ENCODE data around the gene PDE6A. TPM values are rescaled to one million over a fixed set of nuclear protein-coding genes. Genes with fewer than 3 reads are reported as not detected.

Gene PDE6A
- total and polyA plus RNA-seq, 2 of the 13 experiments (the other 11 are each of a cell fraction or from before 2014, with no cell fraction given) = 0.01 TPM; not detected in 1

DNA sequence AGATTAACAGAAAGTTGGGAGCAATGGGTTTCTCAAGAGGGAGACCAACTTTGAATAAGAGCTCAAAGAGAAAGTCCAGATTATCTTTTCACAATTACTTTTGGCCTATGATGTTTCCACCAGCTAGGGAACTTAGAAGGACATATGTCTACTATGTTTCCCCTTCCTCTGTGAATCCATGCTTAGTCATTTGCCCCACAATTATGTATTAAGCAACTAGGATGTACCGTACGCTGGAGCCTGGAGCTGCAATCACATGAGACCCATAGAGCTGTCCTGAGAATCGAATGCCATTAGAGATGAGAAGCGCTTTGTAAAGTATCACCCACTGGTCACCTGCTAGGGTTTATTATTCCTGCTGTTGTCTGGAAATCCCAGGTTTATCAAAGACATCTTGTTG lies 78.8 kb downstream of the PDE6A start:
- no peaks in the 10 kb centered on the region for H4K20me1 ChIP-seq (ENCODE audit: insufficient read depth, low read length)
- ChIA-PET POLR2A (no interaction called here), CTCF (ENCODE audit: low intra/inter-chr PET ratio, low total read pairs) (no interaction called here)
- no peaks in the 10 kb centered on the region for H3K36me3 ChIP-seq (replicated peaks in 1 of 2; ENCODE audit: control insufficient read depth in 1 of 2, insufficient read depth in 2 of 2, low read length in 2 of 2)
- H2AFZ ChIP-seq (ENCODE audit: low read length) = no peak overlapping the region
- no peak overlapping the region for H3K4me2 ChIP-seq (ENCODE audit: low read depth, low read length)
- no peak for ATAC-seq
- no peaks in the 10 kb centered on the region; a peak in 1 of 5 replicates for H3K27me3 ChIP-seq (ENCODE audit: control insufficient read depth in 1 of 2, insufficient read depth in 2 of 2, low read length in 2 of 2)
- H3K4me1 ChIP-seq (ENCODE audit: insufficient read depth, low read length) = no peaks in the 10 kb centered on the region
- H3K4me3 ChIP-seq (replicated peaks in 1 of 3; ENCODE audit: insufficient read depth in 1 of 3, low read depth in 2 of 3, low read length in 3 of 3) = no peak overlapping the region
- intact Hi-C loops (cut with micrococcal nuclease; ENCODE audit: unreplicated experiment) (no loop called here), in situ Hi-C loops (cut with HindIII; ENCODE audit: extremely low pct_ligation_motif_present, low pct_unique_long_range_greater_than_20kb) (no loop called here)
- no peak overlapping the region for H3K27ac ChIP-seq (ENCODE audit: extremely low read length, insufficient read depth, low read length)
- 36% methylated on average over 4 of the region's 4 CpGs for WGBS (ENCODE audit: low lambda C conversion rate)
- no TSS peak for BruUV-seq (replicated peaks)
- no peak overlapping the region for H3K9ac ChIP-seq (ENCODE audit: insufficient read depth, low read depth, low read length)
- DNase-seq (ENCODE audit: low spot score) = no peak
- no peak for FAIRE-seq
- no peaks in the 10 kb centered on the region for H3K79me2 ChIP-seq (ENCODE audit: insufficient read depth, low read length)
- no peaks in the 10 kb centered on the region for H3K9me3 ChIP-seq (ENCODE audit: low read length)
- TF ChIP-seq, protein P1, sequence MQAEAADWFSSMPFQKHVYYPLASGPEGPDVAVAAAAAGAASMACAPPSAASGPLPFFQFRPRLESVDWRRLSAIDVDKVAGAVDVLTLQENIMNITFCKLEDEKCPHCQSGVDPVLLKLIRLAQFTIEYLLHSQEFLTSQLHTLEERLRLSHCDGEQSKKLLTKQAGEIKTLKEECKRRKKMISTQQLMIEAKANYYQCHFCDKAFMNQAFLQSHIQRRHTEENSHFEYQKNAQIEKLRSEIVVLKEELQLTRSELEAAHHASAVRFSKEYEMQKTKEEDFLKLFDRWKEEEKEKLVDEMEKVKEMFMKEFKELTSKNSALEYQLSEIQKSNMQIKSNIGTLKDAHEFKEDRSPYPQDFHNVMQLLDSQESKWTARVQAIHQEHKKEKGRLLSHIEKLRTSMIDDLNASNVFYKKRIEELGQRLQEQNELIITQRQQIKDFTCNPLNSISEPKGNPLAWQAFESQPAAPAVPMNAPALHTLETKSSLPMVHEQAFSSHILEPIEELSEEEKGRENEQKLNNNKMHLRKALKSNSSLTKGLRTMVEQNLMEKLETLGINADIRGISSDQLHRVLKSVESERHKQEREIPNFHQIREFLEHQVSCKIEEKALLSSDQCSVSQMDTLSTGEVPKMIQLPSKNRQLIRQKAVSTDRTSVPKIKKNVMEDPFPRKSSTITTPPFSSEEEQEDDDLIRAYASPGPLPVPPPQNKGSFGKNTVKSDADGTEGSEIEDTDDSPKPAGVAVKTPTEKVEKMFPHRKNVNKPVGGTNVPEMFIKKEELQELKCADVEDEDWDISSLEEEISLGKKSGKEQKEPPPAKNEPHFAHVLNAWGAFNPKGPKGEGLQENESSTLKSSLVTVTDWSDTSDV (CRISPR knock-in tag; IDR thresholded peaks at IDR 0.05) = no peak
- no peak for TF ChIP-seq KDM2A (CRISPR knock-in tag; IDR thresholded peaks at IDR 0.05; ENCODE audit: borderline replicate concordance, low read depth)
- no peak for TF ChIP-seq STAG1 (CRISPR knock-in tag; IDR thresholded peaks at IDR 0.05)
- TF ChIP-seq, protein P2, sequence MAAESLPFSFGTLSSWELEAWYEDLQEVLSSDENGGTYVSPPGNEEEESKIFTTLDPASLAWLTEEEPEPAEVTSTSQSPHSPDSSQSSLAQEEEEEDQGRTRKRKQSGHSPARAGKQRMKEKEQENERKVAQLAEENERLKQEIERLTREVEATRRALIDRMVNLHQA (CRISPR knock-in tag; IDR thresholded peaks at IDR 0.05) = no peak
- TF ChIP-seq ZNF274 (CRISPR knock-in tag; IDR thresholded peaks at IDR 0.05) = no peak
- no peak for TF ChIP-seq FOSL2 (CRISPR knock-in tag; IDR thresholded peaks at IDR 0.05)
- TF ChIP-seq, protein P3, sequence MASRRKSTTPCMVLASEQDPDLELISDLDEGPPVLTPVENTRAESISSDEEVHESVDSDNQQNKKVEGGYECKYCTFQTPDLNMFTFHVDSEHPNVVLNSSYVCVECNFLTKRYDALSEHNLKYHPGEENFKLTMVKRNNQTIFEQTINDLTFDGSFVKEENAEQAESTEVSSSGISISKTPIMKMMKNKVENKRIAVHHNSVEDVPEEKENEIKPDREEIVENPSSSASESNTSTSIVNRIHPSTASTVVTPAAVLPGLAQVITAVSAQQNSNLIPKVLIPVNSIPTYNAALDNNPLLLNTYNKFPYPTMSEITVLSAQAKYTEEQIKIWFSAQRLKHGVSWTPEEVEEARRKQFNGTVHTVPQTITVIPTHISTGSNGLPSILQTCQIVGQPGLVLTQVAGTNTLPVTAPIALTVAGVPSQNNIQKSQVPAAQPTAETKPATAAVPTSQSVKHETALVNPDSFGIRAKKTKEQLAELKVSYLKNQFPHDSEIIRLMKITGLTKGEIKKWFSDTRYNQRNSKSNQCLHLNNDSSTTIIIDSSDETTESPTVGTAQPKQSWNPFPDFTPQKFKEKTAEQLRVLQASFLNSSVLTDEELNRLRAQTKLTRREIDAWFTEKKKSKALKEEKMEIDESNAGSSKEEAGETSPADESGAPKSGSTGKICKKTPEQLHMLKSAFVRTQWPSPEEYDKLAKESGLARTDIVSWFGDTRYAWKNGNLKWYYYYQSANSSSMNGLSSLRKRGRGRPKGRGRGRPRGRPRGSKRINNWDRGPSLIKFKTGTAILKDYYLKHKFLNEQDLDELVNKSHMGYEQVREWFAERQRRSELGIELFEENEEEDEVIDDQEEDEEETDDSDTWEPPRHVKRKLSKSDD (CRISPR knock-in tag; IDR thresholded peaks at IDR 0.05; ENCODE audit: low read depth) = no peak
- TF ChIP-seq, protein P4, sequence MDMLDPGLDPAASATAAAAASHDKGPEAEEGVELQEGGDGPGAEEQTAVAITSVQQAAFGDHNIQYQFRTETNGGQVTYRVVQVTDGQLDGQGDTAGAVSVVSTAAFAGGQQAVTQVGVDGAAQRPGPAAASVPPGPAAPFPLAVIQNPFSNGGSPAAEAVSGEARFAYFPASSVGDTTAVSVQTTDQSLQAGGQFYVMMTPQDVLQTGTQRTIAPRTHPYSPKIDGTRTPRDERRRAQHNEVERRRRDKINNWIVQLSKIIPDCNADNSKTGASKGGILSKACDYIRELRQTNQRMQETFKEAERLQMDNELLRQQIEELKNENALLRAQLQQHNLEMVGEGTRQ (IDR thresholded peaks at IDR 0.05; ENCODE audit: low read depth, low read length) = no peak
- TF ChIP-seq, protein P4 (CRISPR knock-in tag; IDR thresholded peaks at IDR 0.05; ENCODE audit: borderline replicate concordance) = no peak
- no peak for TF ChIP-seq ZFX (CRISPR knock-in tag; IDR thresholded peaks at IDR 0.05; ENCODE audit: low read depth)
- TF ChIP-seq, protein P5, sequence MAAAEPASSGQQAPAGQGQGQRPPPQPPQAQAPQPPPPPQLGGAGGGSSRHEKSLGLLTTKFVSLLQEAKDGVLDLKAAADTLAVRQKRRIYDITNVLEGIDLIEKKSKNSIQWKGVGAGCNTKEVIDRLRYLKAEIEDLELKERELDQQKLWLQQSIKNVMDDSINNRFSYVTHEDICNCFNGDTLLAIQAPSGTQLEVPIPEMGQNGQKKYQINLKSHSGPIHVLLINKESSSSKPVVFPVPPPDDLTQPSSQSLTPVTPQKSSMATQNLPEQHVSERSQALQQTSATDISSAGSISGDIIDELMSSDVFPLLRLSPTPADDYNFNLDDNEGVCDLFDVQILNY (CRISPR knock-in tag; conservative IDR thresholded peaks at IDR 0.05) = no peak
- TF ChIP-seq ZNF629 (CRISPR knock-in tag; conservative IDR thresholded peaks at IDR 0.05) = no peak
- TF ChIP-seq, protein P6, sequence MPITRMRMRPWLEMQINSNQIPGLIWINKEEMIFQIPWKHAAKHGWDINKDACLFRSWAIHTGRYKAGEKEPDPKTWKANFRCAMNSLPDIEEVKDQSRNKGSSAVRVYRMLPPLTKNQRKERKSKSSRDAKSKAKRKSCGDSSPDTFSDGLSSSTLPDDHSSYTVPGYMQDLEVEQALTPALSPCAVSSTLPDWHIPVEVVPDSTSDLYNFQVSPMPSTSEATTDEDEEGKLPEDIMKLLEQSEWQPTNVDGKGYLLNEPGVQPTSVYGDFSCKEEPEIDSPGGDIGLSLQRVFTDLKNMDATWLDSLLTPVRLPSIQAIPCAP (CRISPR knock-in tag; IDR thresholded peaks at IDR 0.05; ENCODE audit: low read depth) = no peak
- no peak for TF ChIP-seq KAT2B (IDR thresholded peaks at IDR 0.05; ENCODE audit: borderline replicate concordance, low read depth, low read length)
- no peak for TF ChIP-seq ADNP (CRISPR knock-in tag; IDR thresholded peaks at IDR 0.05)
- TF ChIP-seq NFKB2 (CRISPR knock-in tag; IDR thresholded peaks at IDR 0.05; ENCODE audit: borderline replicate concordance) = no peak
